ENCODE data around the gene GOLIM4. TPM values are rescaled to one million over a fixed set of nuclear protein-coding genes. Genes with fewer than 3 reads are reported as not detected.

The GOLIM4 gene
- total and polyA plus RNA-seq, 2 donors: 32.4 to 60.2 TPM

DNA sequence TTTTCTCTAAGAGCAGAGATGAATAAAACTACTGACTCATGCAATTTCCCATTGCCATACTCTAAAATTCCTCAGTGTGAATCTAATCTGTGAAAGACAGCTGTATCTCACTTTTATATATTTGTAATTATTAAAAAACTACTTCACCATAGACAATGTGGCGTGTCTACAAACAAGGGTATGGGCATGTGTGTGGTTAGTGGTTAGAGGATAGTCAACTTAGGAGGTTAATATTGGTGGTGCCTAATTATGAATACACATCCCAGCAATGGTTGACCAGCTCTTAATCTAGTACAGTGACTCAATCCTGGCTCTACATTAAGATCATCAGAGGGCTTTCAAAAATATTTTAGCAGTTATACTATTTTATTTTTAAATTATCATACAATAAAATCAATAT lies 94.5 kb downstream of the GOLIM4 start:
- no peak for DNase-seq (ENCODE audit: extremely low spot score)
- no peaks in the 10 kb centered on the region for H3K36me3 ChIP-seq (ENCODE audit: insufficient read depth)
- no peak overlapping the region for H3K4me3 ChIP-seq (ENCODE audit: low read depth, low read length)
- WGBS: 94% methylated on average over 1 of the region's 1 CpG
- no peaks in the 10 kb centered on the region for H3K4me1 ChIP-seq (ENCODE audit: insufficient read depth)
- H3K27ac ChIP-seq (ENCODE audit: low read depth): no peak overlapping the region

DNA sequence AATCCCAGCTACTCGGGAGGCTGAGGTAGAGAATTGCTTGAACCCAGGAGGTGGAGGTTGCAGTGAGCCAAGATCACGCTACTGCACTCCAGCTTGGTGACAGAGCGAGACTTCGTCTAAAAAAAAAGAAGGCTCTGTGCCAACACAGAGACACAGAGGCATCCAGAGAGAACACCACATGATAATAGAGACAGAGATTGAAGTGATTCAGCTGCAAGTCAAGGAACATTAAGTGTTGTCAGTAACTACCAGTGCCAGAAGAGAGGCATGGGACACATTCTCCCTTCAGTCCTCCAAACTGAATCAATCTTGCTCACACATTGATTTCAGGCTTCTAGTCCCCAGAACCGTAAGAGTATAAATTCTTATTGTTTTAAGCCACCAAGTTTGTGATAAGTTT lies 97.5 kb downstream of the GOLIM4 start:
- H3K36me3 ChIP-seq (ENCODE audit: insufficient read depth): no peaks in the 10 kb centered on the region
- no peak overlapping the region for H3K27ac ChIP-seq (ENCODE audit: low read depth)
- no peak overlapping the region for H3K4me3 ChIP-seq (ENCODE audit: low read depth, low read length)
- H3K4me1 ChIP-seq (ENCODE audit: insufficient read depth): no peaks in the 10 kb centered on the region
- no peak for DNase-seq (ENCODE audit: extremely low spot score)
- 89% methylated on average over 5 of the region's 5 CpGs for WGBS

DNA sequence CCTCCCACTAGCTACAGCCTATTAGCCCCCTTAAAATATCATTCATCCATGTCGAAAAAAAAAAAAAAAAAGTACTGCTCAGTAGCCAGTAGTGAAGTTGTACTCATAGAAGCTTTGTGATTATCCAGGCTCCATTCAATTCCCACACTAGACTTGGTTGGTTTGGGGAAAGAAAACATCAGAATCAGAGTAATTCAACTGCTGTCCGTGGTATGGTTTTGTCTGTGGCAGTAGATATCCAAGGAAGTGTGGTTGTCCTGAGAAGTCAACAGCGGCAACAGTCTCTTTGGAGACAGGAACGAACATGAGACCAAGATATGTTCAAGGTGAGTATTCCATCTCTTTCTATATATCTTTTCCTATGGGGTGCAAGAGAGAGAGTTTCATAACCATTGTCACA lies 99.2 kb downstream of the GOLIM4 start:
- DNase-seq (ENCODE audit: extremely low spot score): no peak
- no peaks in the 10 kb centered on the region for H3K4me1 ChIP-seq (ENCODE audit: insufficient read depth)
- 86% methylated on average over 4 of the region's 4 CpGs for WGBS
- no peaks in the 10 kb centered on the region for H3K36me3 ChIP-seq (ENCODE audit: insufficient read depth)
- no peak overlapping the region for H3K27ac ChIP-seq (ENCODE audit: low read depth)
- H3K4me3 ChIP-seq (ENCODE audit: low read depth, low read length): no peak overlapping the region

DNA sequence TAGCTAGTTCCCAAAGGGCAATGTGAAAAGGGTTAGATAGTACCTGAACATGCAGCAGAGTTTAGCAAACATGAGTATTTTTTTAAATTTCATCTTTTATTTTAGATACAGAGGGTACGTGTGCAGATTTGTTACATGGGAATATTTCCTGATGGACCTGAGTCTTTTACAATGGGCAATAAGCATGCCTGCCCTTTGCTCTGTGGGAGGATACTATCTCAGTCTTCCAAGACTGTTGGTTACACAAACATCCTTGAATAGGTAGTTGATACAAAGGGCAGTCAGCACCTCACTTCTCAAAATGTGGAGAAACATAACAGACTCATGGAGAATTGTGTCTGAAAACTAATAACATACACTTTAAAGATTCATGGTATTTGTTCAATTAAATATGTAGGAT lies 103.3 kb downstream of the GOLIM4 start:
- DNase-seq (ENCODE audit: extremely low spot score): no peak
- no peak overlapping the region for H3K27ac ChIP-seq (ENCODE audit: low read depth)
- H3K36me3 ChIP-seq (ENCODE audit: insufficient read depth): no peaks in the 10 kb centered on the region
- 86% methylated on average over 1 of the region's 1 CpG for WGBS
- H3K4me3 ChIP-seq (ENCODE audit: low read depth, low read length): no peak overlapping the region
- no peaks in the 10 kb centered on the region for H3K4me1 ChIP-seq (ENCODE audit: insufficient read depth)

DNA sequence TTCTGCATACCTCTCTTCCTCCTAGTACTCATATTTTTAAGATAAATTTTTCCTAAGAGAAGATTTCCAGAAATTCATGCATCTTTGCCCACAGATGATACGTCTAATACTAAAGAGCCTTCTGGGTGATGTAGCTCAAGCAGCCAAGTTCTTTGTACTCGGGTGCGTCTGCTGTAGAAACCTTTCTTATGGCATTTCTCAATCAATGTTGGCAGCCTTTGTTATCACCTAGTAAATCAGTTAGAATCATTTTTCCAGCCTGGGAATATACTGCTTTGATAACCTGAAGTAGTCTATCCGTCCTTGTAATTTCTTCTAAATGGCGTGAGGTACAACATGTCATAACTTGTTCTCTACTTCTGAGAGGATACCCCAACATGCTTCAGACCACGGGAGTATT lies 104.5 kb downstream of the GOLIM4 start:
- DNase-seq (ENCODE audit: extremely low spot score): no peak
- 88% methylated on average over 6 of the region's 6 CpGs for WGBS
- H3K36me3 ChIP-seq (ENCODE audit: insufficient read depth): no peaks in the 10 kb centered on the region
- no peak overlapping the region for H3K27ac ChIP-seq (ENCODE audit: low read depth)
- no peak overlapping the region for H3K4me3 ChIP-seq (ENCODE audit: low read depth, low read length)
- no peaks in the 10 kb centered on the region for H3K4me1 ChIP-seq (ENCODE audit: insufficient read depth)

DNA sequence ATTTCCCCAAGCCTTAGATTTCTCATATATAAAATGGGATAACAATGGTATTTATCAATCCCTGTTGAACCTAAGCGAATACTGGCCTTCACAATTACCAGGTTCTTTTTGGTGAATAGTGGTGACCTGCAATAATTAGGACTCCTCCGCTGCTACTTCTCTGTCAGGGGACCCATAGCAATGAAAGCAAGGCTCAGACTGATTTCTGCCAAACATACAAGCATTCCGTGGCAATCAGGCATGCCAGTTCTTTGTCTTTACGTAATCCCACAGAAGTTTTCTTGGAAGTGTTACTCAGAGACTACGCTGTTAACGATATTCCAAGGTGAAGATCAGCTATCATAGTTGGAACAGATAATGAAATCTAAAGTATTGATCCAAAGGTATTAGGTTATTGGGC lies 105.7 kb downstream of the GOLIM4 start:
- no peak overlapping the region for H3K4me3 ChIP-seq (ENCODE audit: low read depth, low read length)
- DNase-seq (ENCODE audit: extremely low spot score): no peak
- no peak overlapping the region for H3K27ac ChIP-seq (ENCODE audit: low read depth)
- H3K4me1 ChIP-seq (ENCODE audit: insufficient read depth): no peaks in the 10 kb centered on the region
- 94% methylated on average over 6 of the region's 6 CpGs for WGBS
- no peaks in the 10 kb centered on the region for H3K36me3 ChIP-seq (ENCODE audit: insufficient read depth)

DNA sequence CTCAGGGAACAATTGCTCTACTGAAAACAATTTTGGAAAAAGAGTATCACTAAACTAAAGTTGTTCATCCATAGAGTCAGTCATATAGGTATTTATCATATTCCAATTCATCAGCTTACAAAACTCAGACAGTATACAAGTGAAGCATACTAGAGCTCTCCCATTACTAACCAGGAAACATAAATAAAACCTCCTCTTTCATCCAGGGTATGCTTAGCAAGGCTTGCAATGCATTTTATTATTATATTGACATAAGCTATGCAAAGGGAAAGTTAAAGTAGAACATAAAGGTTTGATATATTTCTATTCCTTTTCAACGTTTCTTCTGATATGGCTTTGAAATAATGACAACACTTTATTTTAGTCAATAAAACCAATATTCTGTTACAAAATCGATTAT lies 106.7 kb downstream of the GOLIM4 start:
- Histone ChIP-seq H3K36me3 (ENCODE audit: insufficient read depth) (no peaks in the 10 kb centered on the region), H3K4me3 (ENCODE audit: low read depth, low read length) (no peak overlapping the region), H3K27ac (ENCODE audit: low read depth) (no peak overlapping the region), H3K4me1 (ENCODE audit: insufficient read depth) (no peaks in the 10 kb centered on the region)
- DNase-seq (ENCODE audit: extremely low spot score): no peak
- 59% methylated on average over 2 of the region's 2 CpGs for WGBS

DNA sequence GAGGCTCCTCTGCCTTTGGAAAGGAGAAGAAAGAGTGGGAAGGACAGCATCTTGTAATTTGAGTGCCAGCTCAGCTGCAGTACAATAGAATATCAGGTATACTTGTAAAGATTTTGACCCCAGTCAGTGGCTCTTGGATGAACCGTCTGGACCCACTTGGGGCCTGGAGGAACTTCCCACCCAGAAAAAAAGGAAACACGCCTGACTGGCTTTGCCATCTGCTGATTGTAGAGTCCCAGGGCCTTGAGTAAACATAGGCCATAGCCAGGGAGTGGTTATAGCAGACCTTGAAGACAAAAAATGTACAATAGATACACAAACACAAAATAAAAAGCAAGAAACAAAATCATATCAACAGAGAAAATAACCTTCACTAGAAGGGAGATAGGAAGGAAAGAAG lies 112.1 kb downstream of the GOLIM4 start:
- H3K4me3 ChIP-seq (ENCODE audit: low read depth, low read length): no peak overlapping the region
- WGBS: 85% methylated on average over 2 of the region's 2 CpGs
- no peaks in the 10 kb centered on the region for H3K4me1 ChIP-seq (ENCODE audit: insufficient read depth)
- H3K27ac ChIP-seq (ENCODE audit: low read depth): no peak overlapping the region
- no peaks in the 10 kb centered on the region for H3K36me3 ChIP-seq (ENCODE audit: insufficient read depth)
- no peak for DNase-seq (ENCODE audit: extremely low spot score)

DNA sequence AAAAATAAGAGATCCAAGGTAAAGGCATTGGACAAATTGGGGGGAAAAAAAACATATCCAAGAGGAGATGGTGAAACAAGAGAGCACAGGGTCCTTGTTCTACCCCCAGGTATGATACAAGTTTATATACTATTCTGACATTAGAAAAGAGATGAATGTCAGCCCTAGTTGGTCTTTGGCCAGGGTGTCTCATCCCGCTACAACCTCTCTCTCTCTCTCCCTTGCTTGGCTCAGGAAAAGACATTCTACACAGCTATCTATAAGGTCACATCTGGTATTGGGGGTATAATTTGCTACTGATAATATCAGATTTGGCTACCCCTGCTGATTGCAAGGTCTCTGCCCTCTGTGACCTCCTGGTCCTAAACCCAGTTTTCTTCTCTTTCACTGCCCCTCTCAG lies 117.2 kb downstream of the GOLIM4 start:
- DNase-seq (ENCODE audit: extremely low spot score): no peak
- Histone ChIP-seq H3K4me3 (ENCODE audit: low read depth, low read length) (no peak overlapping the region), H3K27ac (ENCODE audit: low read depth) (no peak overlapping the region), H3K36me3 (ENCODE audit: insufficient read depth) (no peaks in the 10 kb centered on the region), H3K4me1 (ENCODE audit: insufficient read depth) (no peaks in the 10 kb centered on the region)
- 97% methylated on average over 1 of the region's 1 CpG for WGBS

DNA sequence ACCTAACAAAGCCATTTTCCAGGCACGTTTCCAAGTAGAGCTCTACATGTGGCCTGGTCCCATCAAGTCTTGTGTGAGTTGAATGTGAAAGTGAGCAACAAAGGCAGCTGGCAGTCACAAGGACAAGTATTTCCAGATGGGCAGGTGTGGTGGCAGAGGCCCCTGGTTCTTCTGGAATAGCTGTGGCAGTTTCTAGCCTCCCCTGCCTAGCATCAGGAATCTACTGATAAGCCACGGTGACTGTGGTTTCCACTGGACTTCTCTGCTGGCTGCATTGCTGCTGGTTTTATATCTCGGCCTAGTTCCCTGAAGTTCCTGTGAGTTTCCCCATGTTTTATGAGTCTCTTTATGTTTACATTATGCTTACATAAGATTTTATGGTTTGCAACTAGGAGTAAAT lies 117.7 kb downstream of the GOLIM4 start:
- H3K36me3 ChIP-seq (ENCODE audit: insufficient read depth): no peaks in the 10 kb centered on the region
- no peak overlapping the region for H3K27ac ChIP-seq (ENCODE audit: low read depth)
- WGBS: 49% methylated on average over 3 of the region's 3 CpGs
- no peaks in the 10 kb centered on the region for H3K4me1 ChIP-seq (ENCODE audit: insufficient read depth)
- DNase-seq (ENCODE audit: extremely low spot score): no peak
- H3K4me3 ChIP-seq (ENCODE audit: low read depth, low read length): no peak overlapping the region

DNA sequence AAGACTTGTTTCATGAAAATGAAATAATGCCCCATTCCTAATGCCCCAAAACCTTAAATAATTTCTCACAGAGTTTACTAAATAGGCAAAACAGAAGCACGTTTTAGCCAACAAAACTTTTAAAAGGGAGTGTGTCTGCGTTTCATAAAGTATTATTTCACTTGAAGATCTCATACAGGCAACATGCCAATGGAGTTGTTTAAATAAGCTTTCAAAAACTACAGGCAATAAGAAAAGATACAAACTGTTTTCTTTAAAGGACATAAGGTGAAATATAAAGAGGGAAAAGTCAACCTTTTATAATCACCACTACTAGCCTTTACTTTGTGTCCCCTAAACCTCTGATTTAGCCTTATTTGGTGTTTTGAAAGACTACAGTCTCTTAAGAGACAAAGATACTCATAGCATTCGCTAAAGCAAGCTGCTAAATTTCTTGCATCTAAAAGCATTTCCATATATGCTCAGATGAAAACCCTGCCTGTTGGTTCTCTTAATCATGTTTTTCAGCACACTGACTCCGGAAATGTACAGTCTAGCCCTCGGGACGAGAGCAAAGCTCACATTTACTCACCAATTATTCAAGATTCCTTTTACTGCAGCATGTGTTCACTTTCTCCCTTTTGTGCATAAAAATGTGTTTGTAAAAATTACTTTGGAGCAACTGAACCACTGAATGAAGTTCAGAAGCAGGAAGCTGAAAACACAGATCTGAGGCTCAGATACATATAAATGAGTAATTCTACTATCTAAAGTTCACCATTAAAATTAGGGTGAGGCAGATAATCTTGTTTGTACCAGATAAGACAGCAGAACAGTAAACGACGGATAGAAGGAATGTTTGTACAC lies 119.0 kb downstream of the GOLIM4 start:
- H3K4me1 ChIP-seq (ENCODE audit: insufficient read depth): no peaks in the 10 kb centered on the region
- no peak for DNase-seq (ENCODE audit: extremely low spot score)
- WGBS: 19% methylated on average over 8 of the region's 8 CpGs
- H3K4me3 ChIP-seq (ENCODE audit: low read depth, low read length): no peak overlapping the region
- no peak overlapping the region for H3K27ac ChIP-seq (ENCODE audit: low read depth)
- no peaks in the 10 kb centered on the region for H3K36me3 ChIP-seq (ENCODE audit: insufficient read depth)

DNA sequence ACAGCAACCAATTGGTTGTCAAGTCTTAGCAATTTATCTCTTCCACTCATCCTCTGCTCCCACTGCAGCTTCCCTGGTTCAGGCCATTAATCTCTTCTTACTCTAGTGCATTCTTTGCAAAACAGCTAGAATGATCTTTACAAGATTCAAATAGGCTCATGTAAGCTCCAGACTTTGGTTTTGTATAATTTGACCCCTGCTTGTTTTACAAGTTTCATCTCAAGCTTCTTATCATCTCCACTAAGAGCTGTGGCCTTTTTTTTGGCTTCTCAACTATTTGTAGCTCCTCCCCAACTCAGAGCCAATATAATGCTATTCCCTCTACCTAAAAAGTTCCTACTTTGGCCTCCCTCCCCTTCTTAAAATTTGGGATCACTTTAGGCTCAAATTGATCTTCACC lies 121.8 kb downstream of the GOLIM4 start:
- H3K27ac ChIP-seq (ENCODE audit: low read depth): no peak overlapping the region

DNA sequence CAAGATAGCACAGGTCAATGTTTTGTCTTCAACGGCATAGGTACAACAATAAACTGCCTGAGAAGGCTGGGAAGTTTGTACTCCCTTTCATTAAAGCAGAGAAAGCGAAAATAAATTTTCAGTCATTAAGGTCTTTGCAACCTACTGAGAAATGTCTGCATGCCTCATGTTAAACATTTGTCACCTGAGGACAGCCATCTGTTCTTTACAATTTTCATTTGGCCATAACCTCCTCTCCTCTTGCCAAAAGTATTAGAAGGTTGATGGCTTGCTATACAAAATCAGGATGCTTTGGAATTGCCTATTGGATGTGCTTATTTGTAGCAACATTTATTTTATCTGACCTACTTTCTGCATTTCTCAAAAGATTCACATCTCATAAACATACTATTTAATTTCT lies 122.7 kb downstream of the GOLIM4 start:
- Histone ChIP-seq H3K4me1 (ENCODE audit: insufficient read depth) (no peaks in the 10 kb centered on the region), H3K27ac (ENCODE audit: low read depth) (no peak overlapping the region), H3K4me3 (ENCODE audit: low read depth, low read length) (no peak overlapping the region), H3K36me3 (ENCODE audit: insufficient read depth) (no peaks in the 10 kb centered on the region)
- 61% methylated on average over 2 of the region's 2 CpGs for WGBS
- no peak for DNase-seq (ENCODE audit: extremely low spot score)

More for the DNA sequence above, 121.8 kb downstream of the GOLIM4 start:
- DNase-seq (ENCODE audit: extremely low spot score): no peak
- Histone ChIP-seq H3K4me3 (ENCODE audit: low read depth, low read length) (no peak overlapping the region), H3K4me1 (ENCODE audit: insufficient read depth) (no peaks in the 10 kb centered on the region), H3K36me3 (ENCODE audit: insufficient read depth) (no peaks in the 10 kb centered on the region)

DNA sequence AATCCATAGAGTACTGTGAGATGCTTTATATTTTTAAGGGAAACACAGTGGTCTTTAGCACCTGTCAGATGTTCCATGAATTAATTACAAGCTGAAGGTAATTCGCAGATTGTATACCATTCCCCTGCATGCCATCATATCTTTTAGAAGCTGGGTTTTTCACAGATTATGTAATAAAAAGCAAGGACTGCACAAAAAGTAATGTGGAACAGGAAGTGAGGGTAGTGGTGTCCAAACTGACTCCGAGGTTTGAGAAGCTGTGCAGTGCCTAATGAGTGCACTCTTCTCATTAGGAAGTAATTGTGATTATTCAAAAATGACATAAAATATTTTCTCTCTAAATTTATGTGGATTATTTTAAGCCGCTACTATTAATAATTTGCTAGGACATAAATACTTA lies 123.2 kb downstream of the GOLIM4 start:
- 63% methylated on average over 3 of the region's 3 CpGs for WGBS
- no peaks in the 10 kb centered on the region for H3K4me1 ChIP-seq (ENCODE audit: insufficient read depth)
- H3K36me3 ChIP-seq (ENCODE audit: insufficient read depth): no peaks in the 10 kb centered on the region
- no peak overlapping the region for H3K27ac ChIP-seq (ENCODE audit: low read depth)
- DNase-seq (ENCODE audit: extremely low spot score): no peak
- H3K4me3 ChIP-seq (ENCODE audit: low read depth, low read length): no peak overlapping the region

DNA sequence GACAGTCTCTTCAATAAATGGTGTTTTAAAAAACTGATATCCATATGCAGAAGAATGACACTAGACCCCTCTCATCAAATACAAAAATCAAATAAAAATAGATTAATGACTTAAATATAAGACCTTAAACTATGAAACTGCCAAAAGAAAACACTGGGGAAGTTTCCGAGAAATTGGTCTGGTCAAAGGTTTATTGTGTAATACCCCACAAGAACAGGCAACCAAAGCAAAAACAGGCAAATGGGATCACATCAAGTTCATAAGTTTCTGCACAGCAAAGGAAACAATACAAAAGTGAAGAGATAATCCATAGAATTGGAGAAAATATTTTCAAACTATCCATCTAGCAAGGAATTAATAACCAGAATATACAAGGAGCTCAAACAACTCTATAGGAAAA lies 126.2 kb downstream of the GOLIM4 start:
- Histone ChIP-seq H3K4me3 (ENCODE audit: low read depth, low read length) (no peak overlapping the region), H3K4me1 (ENCODE audit: insufficient read depth) (no peaks in the 10 kb centered on the region), H3K36me3 (ENCODE audit: insufficient read depth) (no peaks in the 10 kb centered on the region), H3K27ac (ENCODE audit: low read depth) (no peak overlapping the region)
- DNase-seq (ENCODE audit: extremely low spot score): no peak
- WGBS: 94% methylated on average over 1 of the region's 1 CpG

Data from urinary bladder (tissue), 4 donors.